IPS DF 4.7 (cell line): ENCODE measurements around the gene PDIK1L.

ENCODE experiments used
- DNase-seq: peaks from one replicate; pipeline ENCODE4 v3.0.0-alpha.2; 2013; ENCODE audit warnings: low spot score; ENCODE audit errors: extremely low read depth

The PDIK1L gene

GRCh38 chr1:26121854-26122773 is 10.5 kb downstream of the PDIK1L start:
- DNase-seq: no peak

DNA sequence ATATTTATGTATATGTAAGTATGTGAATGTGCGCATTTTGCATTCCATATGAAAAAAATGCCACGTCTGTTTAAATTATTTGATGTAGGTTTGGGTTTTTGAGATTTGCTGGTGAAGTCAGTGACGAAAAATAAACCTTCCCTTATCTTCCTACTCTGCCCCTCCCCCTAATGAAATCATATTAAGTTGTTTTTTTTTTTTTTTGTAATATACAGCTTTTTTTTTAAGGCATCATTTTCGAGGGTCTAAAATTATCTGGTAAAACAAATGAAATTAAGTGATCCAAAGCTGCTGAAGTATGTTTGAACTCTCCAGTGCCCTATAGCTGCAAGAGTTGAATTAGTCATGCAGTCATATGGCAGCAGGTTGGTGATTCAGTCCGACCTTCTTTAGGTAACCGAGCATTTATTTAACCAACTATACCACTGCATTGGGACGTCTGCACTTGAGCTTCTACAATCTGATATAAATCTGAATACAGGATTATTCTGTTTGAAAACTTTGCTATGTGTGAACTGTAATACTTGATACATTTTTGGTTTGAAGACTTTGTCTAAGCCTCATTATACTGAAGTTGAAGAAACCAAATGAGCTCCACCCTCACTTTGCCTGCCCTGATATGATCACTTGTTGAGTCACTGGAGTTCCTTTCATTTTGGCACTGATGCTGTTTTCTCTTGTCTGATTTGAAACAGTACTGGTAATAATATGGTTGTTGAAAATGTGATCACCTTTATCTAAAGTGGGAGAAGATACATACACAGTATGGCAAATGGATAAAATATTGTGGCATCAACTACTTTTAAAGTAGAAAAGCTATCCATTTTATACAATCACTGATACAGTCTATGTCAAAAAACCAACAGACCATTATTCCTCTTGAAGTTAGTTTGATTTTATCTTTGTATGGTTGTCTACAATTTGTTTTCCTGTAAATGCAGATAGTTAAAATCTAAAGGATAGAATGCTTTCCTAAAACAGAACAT is 11.7 kb downstream of the PDIK1L start:
- no peak for DNase-seq

DNA sequence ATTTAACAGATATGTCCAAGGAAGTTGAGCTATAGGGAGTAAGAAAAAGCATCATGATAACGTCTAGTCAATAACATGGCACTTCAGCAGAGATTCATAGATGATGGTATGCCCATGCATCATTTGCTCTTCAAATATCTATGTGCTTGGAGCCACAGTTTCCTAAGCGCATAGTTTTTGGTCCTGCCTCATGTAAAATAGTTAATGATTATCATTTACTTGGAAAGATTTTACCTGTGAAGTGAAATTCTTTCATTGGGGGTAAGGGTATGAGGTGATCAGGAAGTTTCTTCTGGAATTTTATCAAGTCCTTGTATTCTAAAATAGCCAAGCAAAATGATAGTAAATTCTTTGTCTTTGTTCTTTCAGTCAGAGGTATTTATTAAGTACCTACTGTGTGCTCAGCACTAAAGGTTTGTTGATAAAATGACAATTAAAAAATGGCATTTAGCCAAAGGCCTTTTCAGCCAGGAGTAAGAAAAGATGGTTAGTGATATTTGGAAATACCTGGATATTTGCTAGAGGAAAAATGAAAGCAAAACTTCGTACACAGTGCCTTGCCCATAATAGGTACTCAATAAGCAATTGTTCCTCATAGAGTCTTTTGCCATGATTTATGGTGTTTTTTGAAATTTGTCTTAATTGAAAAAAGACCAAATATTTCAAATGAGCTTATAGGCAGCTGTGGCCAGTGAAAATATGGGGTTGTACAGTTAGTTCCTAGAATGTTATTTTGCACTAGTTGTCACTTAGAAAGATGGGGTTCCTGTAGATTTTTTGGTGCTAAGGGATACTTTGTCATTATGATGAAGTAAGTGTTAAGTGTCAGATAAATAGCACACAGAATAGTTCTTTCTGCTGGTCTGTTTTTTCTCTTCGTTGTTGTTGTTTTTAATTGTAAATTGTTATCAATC is 13.1 kb downstream of the PDIK1L start:
- DNase-seq: no peak

- no peak for DNase-seq
These were observed 13.8 kb downstream of the PDIK1L start for GRCh38 chr1:26125382-26125781.

DNA sequence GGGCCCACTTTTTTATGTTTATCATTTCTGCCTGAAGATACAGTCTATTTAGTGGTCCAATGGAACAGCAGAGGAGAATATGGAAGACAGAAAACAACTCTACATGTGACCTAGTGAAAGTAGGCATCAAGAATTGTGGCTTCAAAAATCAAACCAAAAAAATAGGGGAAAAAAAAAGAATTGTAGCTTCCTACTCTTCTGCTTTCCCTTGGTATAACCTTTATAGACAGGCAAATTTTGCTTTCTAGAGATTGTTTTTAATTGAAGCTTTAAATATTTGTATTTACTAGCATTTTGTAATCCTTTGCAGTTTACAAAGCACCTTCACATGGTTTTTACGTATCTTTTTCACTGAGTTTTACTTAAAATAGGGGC is 14.3 kb downstream of the PDIK1L start:
- DNase-seq: no peak

DNA sequence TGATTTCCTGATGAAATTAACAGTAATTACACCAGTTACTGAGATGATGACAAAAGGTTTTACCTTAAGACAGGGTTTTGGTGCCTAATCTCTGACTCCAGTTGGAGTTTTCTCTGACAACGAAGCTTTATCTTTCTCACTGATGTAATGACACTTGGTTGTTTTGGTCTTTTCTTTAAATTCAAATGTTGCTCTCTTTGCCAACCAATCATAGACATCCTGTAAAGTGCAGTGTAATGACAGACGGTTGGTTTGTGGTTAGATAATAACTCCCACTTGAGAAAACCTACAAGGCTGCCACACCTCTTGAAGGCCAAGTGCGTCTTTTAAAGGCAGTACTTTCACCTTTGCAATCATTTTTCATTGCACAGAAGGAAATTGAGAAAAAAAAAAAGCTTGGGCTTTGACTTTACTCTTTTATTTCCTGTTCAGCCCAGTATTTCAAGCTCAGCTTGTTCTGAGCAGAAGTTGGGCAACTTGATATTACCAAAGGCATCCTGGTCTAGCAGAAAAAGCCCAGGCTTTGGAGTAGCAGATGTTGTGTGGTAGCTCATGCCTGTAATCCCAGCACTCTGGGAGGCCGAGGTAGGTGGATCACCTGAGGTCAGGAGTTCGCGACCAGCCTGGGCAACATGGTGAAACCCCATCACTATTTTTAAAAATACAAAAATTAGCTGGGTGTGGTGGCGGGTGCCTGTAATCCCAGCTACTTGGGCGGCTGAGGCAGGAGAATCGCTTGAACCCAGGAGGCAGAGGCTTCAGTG is 14.9 kb downstream of the PDIK1L start:
- DNase-seq: no peak

- DNase-seq: no peak
These were observed 15.9 kb downstream of the PDIK1L start for GRCh38 chr1:26127235-26128163.

DNA sequence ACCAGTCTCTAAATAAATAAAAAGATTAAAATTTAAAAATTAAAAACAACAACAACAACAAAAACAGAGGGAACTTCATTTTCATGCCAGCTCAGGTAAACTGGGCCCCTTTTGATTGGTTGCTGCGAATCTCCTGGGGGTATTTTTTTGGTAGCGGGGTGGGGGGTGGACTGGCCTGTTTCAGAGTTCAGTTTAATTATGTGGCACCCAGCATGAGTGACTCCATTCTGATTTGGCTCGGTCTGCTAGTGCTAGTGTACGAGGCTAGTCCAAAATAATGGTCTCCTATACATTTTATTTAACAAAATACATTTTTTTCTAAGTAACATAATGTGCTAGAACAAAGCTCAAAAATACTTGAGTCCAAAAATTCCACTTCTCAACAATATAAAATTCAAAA is 18.2 kb downstream of the PDIK1L start:
- DNase-seq: no peak

GRCh38 chr1:26130695-26131094 is 19.1 kb downstream of the PDIK1L start:
- no peak for DNase-seq

DNA sequence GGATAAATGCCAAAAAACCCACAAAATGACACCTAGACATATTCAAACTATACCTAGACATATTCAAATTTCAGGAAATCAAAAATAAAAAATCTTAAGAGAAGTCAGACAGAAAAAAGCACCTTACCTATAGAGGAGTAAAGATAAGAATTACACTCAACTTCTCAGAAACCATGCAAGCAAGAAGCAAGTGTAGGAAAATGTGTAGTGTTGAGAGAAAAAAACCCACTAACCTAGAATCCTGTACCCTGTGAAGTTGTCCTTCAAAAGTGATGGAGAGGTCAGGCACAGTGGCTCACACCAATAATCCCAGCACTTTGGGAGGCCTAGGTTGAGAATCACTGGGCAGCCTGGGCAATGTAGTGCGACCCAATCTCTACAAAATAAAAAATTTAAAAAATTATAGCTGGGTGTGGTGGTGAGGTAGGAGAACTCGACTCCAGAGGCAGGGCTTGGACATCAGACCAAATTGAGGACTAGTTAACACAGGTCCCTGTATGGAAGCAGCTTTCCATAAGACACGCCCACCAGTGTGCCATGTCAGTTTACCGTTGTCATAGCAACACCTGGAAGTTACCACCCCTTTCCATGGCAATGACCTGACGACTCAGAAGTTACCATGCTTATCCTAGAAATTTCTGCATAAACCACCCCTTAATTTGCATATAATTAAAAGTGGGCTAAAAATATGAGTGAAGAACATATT is 20.7 kb downstream of the PDIK1L start:
- no peak for DNase-seq

DNA sequence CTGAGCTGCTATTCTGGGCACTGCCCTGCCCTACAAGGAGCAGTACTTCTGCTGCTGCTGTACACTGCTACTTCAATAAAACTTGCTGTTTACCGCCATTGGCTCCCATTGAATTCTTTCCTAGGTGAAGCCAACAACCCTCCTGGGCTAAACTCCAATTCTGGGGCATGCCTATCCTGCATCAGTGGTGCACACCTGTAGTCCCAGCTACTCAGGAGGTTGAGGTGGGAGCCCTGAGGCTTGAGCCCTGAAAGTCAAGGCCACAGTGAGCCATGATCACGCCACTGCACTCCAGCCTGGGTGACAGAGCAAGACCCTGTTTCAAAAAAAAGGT is 21.2 kb downstream of the PDIK1L start:
- DNase-seq: no peak

- no peak for DNase-seq
These were observed 22.8 kb downstream of the PDIK1L start for GRCh38 chr1:26134466-26134865.

- no peak for DNase-seq
These were observed 27.4 kb downstream of the PDIK1L start for GRCh38 chr1:26138974-26139558.

GRCh38 chr1:26142159-26142558 is 30.5 kb downstream of the PDIK1L start:
- no peak for DNase-seq

GRCh38 chr1:26145041-26145959 is 33.7 kb downstream of the PDIK1L start:
- DNase-seq: no peak

DNA sequence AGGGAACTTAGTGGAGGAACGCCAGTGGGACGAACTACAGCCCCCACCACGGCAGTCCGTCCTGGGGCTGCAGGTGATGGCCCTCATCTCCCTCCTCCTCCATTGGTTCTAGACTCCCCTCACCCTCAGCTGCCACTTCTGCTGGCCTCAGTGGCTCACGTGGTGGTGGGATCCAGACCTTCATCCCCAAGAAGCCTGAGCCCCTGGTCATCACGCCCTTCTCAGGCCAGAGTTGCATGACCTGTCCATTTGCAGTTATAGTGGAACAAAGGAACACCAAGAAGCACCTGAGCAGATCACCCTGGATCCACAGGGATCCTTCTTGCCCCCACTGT is 34.3 kb downstream of the PDIK1L start:
- no peak for DNase-seq

- DNase-seq: no peak
These were observed 37.3 kb downstream of the PDIK1L start for GRCh38 chr1:26148887-26149286.
